Prostate gland (tissue), 2 donors: ENCODE measurements around the gene USP10.

Experiments used
- POLR2A ChIP-seq: fragments of 450-650 bp; IDR thresholded peaks from one replicate; pipeline ENCODE4 v1.6.1; 2016; ENCODE audit warnings: antibody characterized with exemption, mild to moderate bottlenecking
- POLR2AphosphoS5 ChIP-seq: sonication (generic); formaldehyde crosslinking; IDR thresholded peaks from one replicate; pipeline ENCODE4 v1.6.1; 2017; ENCODE audit warnings: antibody characterized with exemption
- TF ChIP-seq, protein P1 (sequence below), 4 experiments: fragments of 200-600 bp in 2 of 4; fragments of 450-650 bp in 2 of 4; sonication (generic) in 2 of 4; IDR thresholded peaks; 1 replicate in 3 of 4; 2 replicates in 1 of 4; pipeline ENCODE4 v1.5.1; 2016 to 2019; ENCODE audit warnings: antibody characterized with exemption in 4 of 4, mild to moderate bottlenecking in 2 of 4, moderate library complexity in 2 of 4

GRCh38 chr16:84700446-84701300 lies 873 bp downstream of the USP10 start:
- TF ChIP-seq, protein P1, sequence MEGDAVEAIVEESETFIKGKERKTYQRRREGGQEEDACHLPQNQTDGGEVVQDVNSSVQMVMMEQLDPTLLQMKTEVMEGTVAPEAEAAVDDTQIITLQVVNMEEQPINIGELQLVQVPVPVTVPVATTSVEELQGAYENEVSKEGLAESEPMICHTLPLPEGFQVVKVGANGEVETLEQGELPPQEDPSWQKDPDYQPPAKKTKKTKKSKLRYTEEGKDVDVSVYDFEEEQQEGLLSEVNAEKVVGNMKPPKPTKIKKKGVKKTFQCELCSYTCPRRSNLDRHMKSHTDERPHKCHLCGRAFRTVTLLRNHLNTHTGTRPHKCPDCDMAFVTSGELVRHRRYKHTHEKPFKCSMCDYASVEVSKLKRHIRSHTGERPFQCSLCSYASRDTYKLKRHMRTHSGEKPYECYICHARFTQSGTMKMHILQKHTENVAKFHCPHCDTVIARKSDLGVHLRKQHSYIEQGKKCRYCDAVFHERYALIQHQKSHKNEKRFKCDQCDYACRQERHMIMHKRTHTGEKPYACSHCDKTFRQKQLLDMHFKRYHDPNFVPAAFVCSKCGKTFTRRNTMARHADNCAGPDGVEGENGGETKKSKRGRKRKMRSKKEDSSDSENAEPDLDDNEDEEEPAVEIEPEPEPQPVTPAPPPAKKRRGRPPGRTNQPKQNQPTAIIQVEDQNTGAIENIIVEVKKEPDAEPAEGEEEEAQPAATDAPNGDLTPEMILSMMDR (IDR thresholded peaks at IDR 0.05), result no peak
- TF ChIP-seq POLR2AphosphoS5, result no peak
- TF ChIP-seq POLR2A, result no peak
